ENCODE measurements around the gene ASIP. TPM values are rescaled to one million over a fixed set of nuclear protein-coding genes. Genes with fewer than 3 reads are reported as not detected.
"Not testable (repeated sequence)": the region's sequence is repeated elsewhere in the genome, so short reads cannot be mapped to it uniquely, and the experiment has no call there.

The ASIP gene
- polyA plus RNA-seq, 1 donor: 0.63 TPM

- no peak for DNase-seq (ENCODE audit: low read depth)
Measured at GRCh38 chr20:34242879-34243278, 1.7 kb downstream of the ASIP start.

GRCh38 chr20:34243377-34243776 lies 2.2 kb downstream of the ASIP start:
- no peak for DNase-seq (ENCODE audit: low read depth)

GRCh38 chr20:34246126-34246626 lies 5.0 kb downstream of the ASIP start:
- DNase-seq (ENCODE audit: low read depth): no peak

- no peak for DNase-seq (ENCODE audit: low read depth)
Measured at GRCh38 chr20:34249291-34249690, 8.1 kb downstream of the ASIP start.

GRCh38 chr20:34250005-34250404 lies 8.8 kb downstream of the ASIP start:
- DNase-seq (ENCODE audit: low read depth): no peak

- DNase-seq (ENCODE audit: low read depth): no peak
Measured at GRCh38 chr20:34251619-34252018, 10.4 kb downstream of the ASIP start.

GRCh38 chr20:34252431-34253086 lies 11.3 kb downstream of the ASIP start:
- not testable (repeated sequence) for DNase-seq (ENCODE audit: low read depth)

- DNase-seq (ENCODE audit: low read depth): no peak
Measured at GRCh38 chr20:34254979-34255378, 13.8 kb downstream of the ASIP start.

- DNase-seq (ENCODE audit: low read depth): no peak
Measured at GRCh38 chr20:34256629-34257124, 15.5 kb downstream of the ASIP start.

GRCh38 chr20:34260208-34260942 lies 19.2 kb downstream of the ASIP start:
- DNase-seq (ENCODE audit: low read depth): no peak

- DNase-seq (ENCODE audit: low read depth): no peak
Measured at GRCh38 chr20:34262488-34263288, 21.5 kb downstream of the ASIP start.

GRCh38 chr20:34263468-34263867 lies 22.2 kb downstream of the ASIP start:
- not testable (repeated sequence) for DNase-seq (ENCODE audit: low read depth)

GRCh38 chr20:34264141-34264540 lies 22.9 kb downstream of the ASIP start:
- DNase-seq (ENCODE audit: low read depth): no peak

- no peak for DNase-seq (ENCODE audit: low read depth)
Measured at GRCh38 chr20:34268145-34268544, 26.9 kb downstream of the ASIP start.

GRCh38 chr20:34268851-34269636 lies 27.8 kb downstream of the ASIP start:
- DNase-seq (ENCODE audit: low read depth): no peak

GRCh38 chr20:34269996-34270627 lies 28.9 kb downstream of the ASIP start:
- no peak for DNase-seq (ENCODE audit: low read depth)

- no peak for DNase-seq (ENCODE audit: low read depth)
Measured at GRCh38 chr20:34271956-34272355, 30.7 kb downstream of the ASIP start.

GRCh38 chr20:34274694-34275093 lies 33.5 kb downstream of the ASIP start:
- DNase-seq (ENCODE audit: low read depth): no peak

- DNase-seq (ENCODE audit: low read depth): no peak
Measured at GRCh38 chr20:34281177-34281576, 40.0 kb downstream of the ASIP start.

- no peak for DNase-seq (ENCODE audit: low read depth)
Measured at GRCh38 chr20:34282041-34282440, 40.8 kb downstream of the ASIP start.

GRCh38 chr20:34283844-34284243 lies 42.6 kb downstream of the ASIP start:
- DNase-seq (ENCODE audit: low read depth): no peak

All from forelimb muscle (tissue), 1 donor.